MM.1S (cell line): ENCODE data around the gene MAPK7.

ENCODE experiments used
- DNase-seq: peaks from one replicate; pipeline ENCODE4 v3.0.0-alpha.2; 2015
- H2AFZ ChIP-seq: fragments of 300-600 bp; sonication (generic); 2 replicates; pipeline ENCODE4 v1.6.0; 2016; ENCODE audit warnings: antibody characterized with exemption, low read length
- H3F3A ChIP-seq: fragments of 300-600 bp; sonication (generic); 2 replicates; pipeline ENCODE4 v1.6.1; 2016; ENCODE audit warnings: mild to moderate bottlenecking, antibody characterized with exemption, low read length, moderate library complexity, mixed read lengths; ENCODE audit not compliant: insufficient read depth
- H3K27ac ChIP-seq: fragments of 300-600 bp; sonication (generic); 2 replicates; pipeline ENCODE4 v1.5.1; 2016; ENCODE audit warnings: mild to moderate bottlenecking, low read length
- H3K27me3 ChIP-seq: fragments of 300-600 bp; sonication (generic); replicated peaks from 2 replicates; pipeline ENCODE4 v1.6.0; 2016; ENCODE audit warnings: low read length; ENCODE audit not compliant: insufficient read depth
- H3K36me3 ChIP-seq: fragments of 300-600 bp; sonication (generic); replicated peaks from 2 replicates; pipeline ENCODE4 v1.6.1; 2016; ENCODE audit warnings: mild to moderate bottlenecking, low read length, mixed read lengths; ENCODE audit not compliant: insufficient read depth
- H3K4me1 ChIP-seq: fragments of 300-600 bp; sonication (generic); 2 replicates; pipeline ENCODE4 v1.6.1; 2016; ENCODE audit warnings: low read length, mixed read lengths
- H3K4me2 ChIP-seq: fragments of 300-600 bp; sonication (generic); 2 replicates; pipeline ENCODE4 v1.6.0; 2016; ENCODE audit warnings: low read depth, low read length
- H3K4me3 ChIP-seq: fragments of 300-600 bp; sonication (generic); 2 replicates; pipeline ENCODE4 v1.5.1; 2016; ENCODE audit warnings: low read length, mixed read lengths
- H3K79me2 ChIP-seq: fragments of 300-600 bp; sonication (generic); 2 replicates; pipeline ENCODE4 v1.6.1; 2016; ENCODE audit warnings: mixed run types, low read length, mixed read lengths
- H3K9ac ChIP-seq: fragments of 300-600 bp; sonication (generic); 2 replicates; pipeline ENCODE4 v1.6.1; 2016; ENCODE audit warnings: low read length, mixed read lengths
- H3K9me2 ChIP-seq: fragments of 300-600 bp; sonication (generic); replicated peaks from 2 replicates; pipeline ENCODE4 v1.6.1; 2016; ENCODE audit warnings: mild to moderate bottlenecking, low read length, mixed read lengths; ENCODE audit not compliant: insufficient read depth
- H3K9me3 ChIP-seq: fragments of 300-600 bp; sonication (generic); replicated peaks from 2 replicates; pipeline ENCODE4 v1.6.1; 2016; ENCODE audit warnings: mild to moderate bottlenecking, low read length, mixed read lengths; ENCODE audit not compliant: insufficient read depth
- H4K20me1 ChIP-seq: fragments of 300-600 bp; sonication (generic); 2 replicates; pipeline ENCODE4 v1.6.1; 2016; ENCODE audit warnings: mild to moderate bottlenecking, low read length, moderate library complexity, mixed read lengths; ENCODE audit not compliant: insufficient read depth
- CTCF ChIP-seq: fragments of 300-600 bp; sonication (generic); IDR thresholded peaks from 2 replicates; pipeline ENCODE4 v1.5.1; 2016; ENCODE audit warnings: antibody characterized with exemption, low read length, mixed read lengths
- EZH2 ChIP-seq: fragments of 300-600 bp; sonication (generic); optimal IDR thresholded peaks from 2 replicates; pipeline ENCODE3; 2017; ENCODE audit warnings: low read depth, mild to moderate bottlenecking, antibody characterized with exemption, low read length, mixed read lengths
- EZH2phosphoT487 ChIP-seq: fragments of 300-600 bp; sonication (generic); IDR thresholded peaks from 2 replicates; pipeline ENCODE4 v1.6.1; 2018; ENCODE audit warnings: antibody characterized with exemption, low read length

Gene MAPK7

GRCh38 chr17:19361326-19361725 is 17.0 kb upstream of the MAPK7 start:
- TF ChIP-seq CTCF = no peak
- no peak for TF ChIP-seq EZH2phosphoT487
- no peak for TF ChIP-seq EZH2
- Histone ChIP-seq H4K20me1 (no peaks in the 10 kb centered on the region), H3K36me3 (no peaks in the 10 kb centered on the region), H3K4me3 (no peak overlapping the region), H3K4me2 (no peak overlapping the region), H2AFZ (no peak overlapping the region), H3K27ac (no peak overlapping the region), H3F3A (no peaks in the 10 kb centered on the region), H3K27me3 (no peaks in the 10 kb centered on the region; the same call in 1 of the 2 replicates), H3K9me2 (no peaks in the 10 kb centered on the region), H3K4me1 (peaks cover 8% of the 10 kb centered on the region), H3K9me3 (no peaks in the 10 kb centered on the region), H3K9ac (no peak overlapping the region; the same call in 1 of the 2 replicates), H3K79me2 (no peaks in the 10 kb centered on the region)
- no peak for DNase-seq

- Histone ChIP-seq H3K79me2 (no peaks in the 10 kb centered on the region), H3K4me1 (peaks cover 8% of the 10 kb centered on the region), H3K9me2 (no peaks in the 10 kb centered on the region), H3K4me3 (peak overlapping the region; percentile 97), H2AFZ (peak overlapping the region; percentile 100), H3K9ac (peak overlapping the region; percentile 89), H3K27ac (no peak overlapping the region), H3K4me2 (peak overlapping the region; percentile 98), H3K36me3 (no peaks in the 10 kb centered on the region), H4K20me1 (no peaks in the 10 kb centered on the region), H3K9me3 (no peaks in the 10 kb centered on the region), H3K27me3 (no peaks in the 10 kb centered on the region; the same call in 1 of the 2 replicates), H3F3A (no peaks in the 10 kb centered on the region)
- no peak for TF ChIP-seq EZH2phosphoT487
- no peak for TF ChIP-seq EZH2
- no peak for TF ChIP-seq CTCF
- no peak for DNase-seq
Observed at GRCh38 chr17:19361944-19362276, 16.4 kb upstream of the MAPK7 start.

- Histone ChIP-seq H3K27me3 (no peaks in the 10 kb centered on the region; the same call in 1 of the 2 replicates), H3K4me3 (peak within 1 kb of the TSS; percentile 97), H3K9ac (peak within 1 kb of the TSS; percentile 89), H3K9me2 (no peaks in the 10 kb centered on the region), H3K27ac (peak within 1 kb of the TSS; percentile 39; the same call in 1 of the 2 replicates), H3K36me3 (no peaks in the 10 kb centered on the region), H2AFZ (peak within 1 kb of the TSS; percentile 100), H3K4me1 (peaks cover 8% of the 10 kb centered on the region), H3F3A (no peaks in the 10 kb centered on the region), H4K20me1 (no peaks in the 10 kb centered on the region), H3K79me2 (no peaks in the 10 kb centered on the region), H3K9me3 (no peaks in the 10 kb centered on the region), H3K4me2 (peak within 1 kb of the TSS; percentile 98)
- TF ChIP-seq EZH2 (no peak), EZH2phosphoT487 (no peak), CTCF (peak; percentile 97)
- peak; percentile 92 for DNase-seq
Observed at GRCh38 chr17:19362277-19363113, 15.8 kb upstream of the MAPK7 start, which contains the start of gene B9D1. Gene B9D1, minus strand, starts transcription at chr17:19362723. Its CDS starts 154 bp downstream, at chr17:19362569.
